H1 (cell line): ENCODE results near the gene FCN3. TPM values are rescaled to one million over a fixed set of nuclear protein-coding genes. Genes with fewer than 3 reads are reported as not detected.

Source experiments
- ASH2L ChIP-seq: fragments of 200-600, 300-600 bp; sonication (generic); IDR thresholded peaks from one replicate; pipeline ENCODE4 v1.7.1; 2017; ENCODE audit warnings: low read length
- CBX5 ChIP-seq: fragments of 300-800, 300-1000 bp; sonication (generic); IDR thresholded peaks from 2 replicates; pipeline ENCODE4 v1.7.1; 2016; ENCODE audit warnings: antibody characterized with exemption, low read length, low read depth
- CTCF ChIP-seq, 3 experiments: IDR thresholded peaks; 1 replicate in 2 of 3; 2 replicates in 1 of 3; pipeline versions ENCODE4 v1.5.1 to v1.6.1; 2011; ENCODE audit warnings: low read length in 3 of 3, mild to moderate bottlenecking in 3 of 3, inconsistent platforms in 2 of 3, low read depth in 1 of 3, moderate library complexity in 1 of 3; ENCODE audit not compliant: insufficient read depth in 1 of 3; ENCODE audit errors: control extremely low read depth in 1 of 3
- EZH2 ChIP-seq: fragments of 200-600 bp; sonication (generic); IDR thresholded peaks from 2 replicates; pipeline ENCODE4 v1.7.1; 2012; ENCODE audit warnings: low read depth, mild to moderate bottlenecking, moderate library complexity, low read length, inconsistent platforms; ENCODE audit not compliant: severe bottlenecking
- JUND ChIP-seq: IDR thresholded peaks from 2 replicates; pipeline ENCODE4 v1.6.1; 2011; ENCODE audit warnings: mild to moderate bottlenecking, improper control_type of control experiment, low read length
- MAFK ChIP-seq: IDR thresholded peaks from 2 replicates; pipeline ENCODE4 v1.6.1; 2012; ENCODE audit warnings: low read depth, mild to moderate bottlenecking, improper control_type of control experiment, low read length
- NRF1 ChIP-seq: IDR thresholded peaks from 2 replicates; pipeline ENCODE4 v1.6.1; 2011; ENCODE audit warnings: mild to moderate bottlenecking, low read depth, low read length, improper control_type of control experiment
- RAD21 ChIP-seq, 2 experiments: IDR thresholded peaks in 1 of 2; conservative IDR thresholded peaks in 1 of 2; 2 replicates each; pipeline ENCODE4 v1.6.1; 2011; ENCODE audit warnings: low read depth in 2 of 2, low read length in 2 of 2, improper control_type of control experiment in 1 of 2, inconsistent platforms in 1 of 2, mild to moderate bottlenecking in 1 of 2, moderate library complexity in 1 of 2
- SIRT6 ChIP-seq: IDR thresholded peaks from one replicate; pipeline ENCODE4 v1.7.1; 2012; ENCODE audit warnings: low read length, inconsistent platforms
- SUZ12 ChIP-seq: fragments of 200-600 bp; sonication (generic); IDR thresholded peaks from 2 replicates; pipeline ENCODE4 v1.6.1; 2012; ENCODE audit warnings: mild to moderate bottlenecking, inconsistent platforms, low read length, moderate library complexity, mixed read lengths
- polyA plus RNA-seq, 7 experiments: library from polyadenylated mRNA; depleted of rRNA in 3 of 7; stranded (reverse) in 5 of 7; unstranded in 2 of 7; fragments of >200 nt in 5 of 7; fragments of 200-250 nt in 2 of 7; gene quantifications; 1 replicate in 5 of 7; 2 replicates in 1 of 7; 4 replicates in 1 of 7; pipeline versions ENCODE4 v1.2.1 to v1.2.3, GENCODE V29; 2011 to 2013; ENCODE audit warnings: missing spikeins in 2 of 7, mixed read lengths in 2 of 7
- total RNA-seq: library from RNA; stranded (reverse); fragmentation: NEBNext Ultra II Directional; extraction: Animal tissue kit (Norgen Biotek cat#: 25700); gene quantifications from 2 replicates; pipeline ENCODE4 v1.2.1, GENCODE V29; 2021
- TF ChIP-seq, protein P1 (sequence below): IDR thresholded peaks from 2 replicates; pipeline ENCODE4 v1.6.1; 2012; ENCODE audit warnings: inconsistent platforms

FCN3 gene
- total and polyA plus RNA-seq, 2 of the 8 experiments (the other 6 are each of a cell fraction or from before 2014, with no cell fraction given), result 0.30 to 0.57 TPM

- TF ChIP-seq CTCF (IDR thresholded peaks at IDR 0.05; ENCODE audit: control extremely low read depth in 1 of 3, insufficient read depth in 1 of 3, low read depth in 1 of 3, low read length in 3 of 3), result no peak
- TF ChIP-seq SUZ12, result no peak
- TF ChIP-seq MAFK, result no peak
- no peak for TF ChIP-seq JUND
- no peak for TF ChIP-seq SIRT6
- TF ChIP-seq, protein P1, sequence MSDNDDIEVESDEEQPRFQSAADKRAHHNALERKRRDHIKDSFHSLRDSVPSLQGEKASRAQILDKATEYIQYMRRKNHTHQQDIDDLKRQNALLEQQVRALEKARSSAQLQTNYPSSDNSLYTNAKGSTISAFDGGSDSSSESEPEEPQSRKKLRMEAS, result no peak
- TF ChIP-seq EZH2, result no peak
- TF ChIP-seq ASH2L, result no peak
- no peak for TF ChIP-seq RAD21 (IDR thresholded peaks at IDR 0.05 in 1 of 2, conservative IDR thresholded peaks at IDR 0.05 in 1 of 2; ENCODE audit: low read depth in 2 of 2, low read length in 2 of 2)
- no peak for TF ChIP-seq NRF1
- no peak for TF ChIP-seq CBX5
Measured at GRCh38 chr1:27335506-27336422, 38.9 kb downstream of the FCN3 start (continued).
